DND-41 (cell line): ENCODE results near the gene CDHR2.

Experiments
- ATAC-seq: fragments of 200-7000 bp; cut with Tn5 transposase; 3 replicates; pipeline ENCODE4 v1.9.1; 2021; ENCODE audit warnings: low read depth; ENCODE audit not compliant: insufficient read depth
- DNase-seq: peaks from one replicate; pipeline ENCODE4 v3.0.0-alpha.2; 2020
- H2AFZ ChIP-seq: 2 replicates; pipeline ENCODE4 v1.6.0; 2012; ENCODE audit warnings: low read depth, low read length
- H3K27ac ChIP-seq: 2 replicates; pipeline ENCODE4 v1.5.1; 2012; ENCODE audit warnings: low read length, inconsistent platforms
- H3K27me3 ChIP-seq: fragments of 200-600 bp; sonication (generic); 2 replicates; pipeline ENCODE4 v1.6.0; 2012; ENCODE audit warnings: low read length, mild to moderate bottlenecking, inconsistent platforms; ENCODE audit not compliant: insufficient read depth, poor library complexity
- H3K36me3 ChIP-seq: 2 replicates; pipeline ENCODE4 v1.5.1; 2012; ENCODE audit warnings: low read length, inconsistent platforms; ENCODE audit not compliant: insufficient read depth
- H3K4me1 ChIP-seq: 2 replicates; pipeline ENCODE4 v1.5.1; 2012; ENCODE audit warnings: mild to moderate bottlenecking, low read length; ENCODE audit not compliant: insufficient read depth
- H3K4me2 ChIP-seq: 2 replicates; pipeline ENCODE4 v1.6.0; 2012; ENCODE audit warnings: mild to moderate bottlenecking, moderate library complexity, low read length, inconsistent platforms; ENCODE audit not compliant: insufficient read depth
- H3K4me3 ChIP-seq, 2 experiments: fragments of 200-600 bp in 1 of 2; shearing (Covaris generic) in 1 of 2; 2 replicates each; pipeline ENCODE4 v1.5.1; 2012 to 2016; ENCODE audit warnings: inconsistent platforms in 2 of 2, low read length in 2 of 2, mild to moderate bottlenecking in 2 of 2, low read depth in 1 of 2, moderate library complexity in 1 of 2
- H3K79me2 ChIP-seq: 2 replicates; pipeline ENCODE4 v1.6.0; 2012; ENCODE audit warnings: low read length, inconsistent platforms; ENCODE audit not compliant: insufficient read depth
- H3K9ac ChIP-seq: 2 replicates; pipeline ENCODE4 v1.6.0; 2012; ENCODE audit warnings: low read depth, mild to moderate bottlenecking, inconsistent platforms, low read length, moderate library complexity
- H3K9me3 ChIP-seq: 2 replicates; pipeline ENCODE4 v1.5.1; 2012; ENCODE audit warnings: low read length, moderate library complexity, mild to moderate bottlenecking, inconsistent platforms; ENCODE audit not compliant: insufficient read depth, severe bottlenecking
- H4K20me1 ChIP-seq: 2 replicates; pipeline ENCODE4 v1.6.0; 2012; ENCODE audit warnings: low read length; ENCODE audit not compliant: insufficient read depth
- EZH2 ChIP-seq: IDR thresholded peaks from 3 replicates; pipeline ENCODE4 v1.6.1; 2012; ENCODE audit warnings: borderline replicate concordance, low read depth, mild to moderate bottlenecking, moderate library complexity, low read length, inconsistent platforms; ENCODE audit not compliant: severe bottlenecking
- TF ChIP-seq, protein P1 (sequence below): IDR thresholded peaks from 2 replicates; pipeline ENCODE4 v1.5.1; 2012; ENCODE audit warnings: borderline replicate concordance, low read length, moderate library complexity, mild to moderate bottlenecking; ENCODE audit not compliant: poor library complexity, severe bottlenecking; ENCODE audit errors: extremely low read depth

Gene CDHR2

DNA sequence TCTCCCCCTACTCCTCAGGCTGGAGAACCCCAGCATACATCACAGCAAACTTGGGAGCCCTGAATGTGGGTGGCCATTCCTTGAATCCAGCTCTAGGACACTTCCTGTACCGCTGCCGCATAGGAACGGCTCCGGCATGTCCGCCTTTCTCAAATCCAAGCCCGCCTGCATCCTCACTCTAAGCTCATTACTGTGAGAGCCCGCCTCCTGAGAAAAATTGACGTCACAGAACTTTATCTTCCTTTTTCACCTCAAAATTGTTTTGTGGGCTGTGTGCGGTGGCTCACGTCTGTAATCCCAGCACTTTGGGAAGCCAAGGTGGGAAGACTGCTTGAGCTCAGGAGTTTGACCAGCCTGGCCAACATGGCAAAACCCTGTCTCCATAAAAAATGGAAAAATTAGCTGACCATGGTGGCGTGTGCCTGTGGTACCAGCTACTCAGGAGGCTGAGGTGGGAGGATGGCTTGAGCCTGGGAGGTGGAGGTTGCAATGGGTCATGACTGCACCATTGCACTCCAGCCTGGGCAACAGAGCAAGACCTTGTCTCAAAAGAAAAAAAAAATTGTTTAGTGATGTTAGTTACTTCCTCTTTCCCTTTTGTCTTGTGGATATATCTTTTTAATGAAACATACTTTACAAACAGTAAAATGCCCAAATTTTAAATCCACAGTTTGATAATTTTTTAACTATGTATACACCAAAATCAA lies 34.7 kb upstream of the CDHR2 start:
- Histone ChIP-seq H3K79me2 (no peaks in the 10 kb centered on the region), H3K36me3 (peaks cover 3% of the 10 kb centered on the region), H3K9me3 (no peaks in the 10 kb centered on the region), H4K20me1 (no peaks in the 10 kb centered on the region), H2AFZ (no peak overlapping the region), H3K9ac (no peak overlapping the region), H3K4me1 (no peaks in the 10 kb centered on the region), H3K27ac (no peak overlapping the region), H3K4me2 (no peak overlapping the region), H3K4me3 (no peak overlapping the region), H3K27me3 (no peaks in the 10 kb centered on the region)
- no peak for ATAC-seq
- no peak for TF ChIP-seq EZH2
- TF ChIP-seq, protein P1, sequence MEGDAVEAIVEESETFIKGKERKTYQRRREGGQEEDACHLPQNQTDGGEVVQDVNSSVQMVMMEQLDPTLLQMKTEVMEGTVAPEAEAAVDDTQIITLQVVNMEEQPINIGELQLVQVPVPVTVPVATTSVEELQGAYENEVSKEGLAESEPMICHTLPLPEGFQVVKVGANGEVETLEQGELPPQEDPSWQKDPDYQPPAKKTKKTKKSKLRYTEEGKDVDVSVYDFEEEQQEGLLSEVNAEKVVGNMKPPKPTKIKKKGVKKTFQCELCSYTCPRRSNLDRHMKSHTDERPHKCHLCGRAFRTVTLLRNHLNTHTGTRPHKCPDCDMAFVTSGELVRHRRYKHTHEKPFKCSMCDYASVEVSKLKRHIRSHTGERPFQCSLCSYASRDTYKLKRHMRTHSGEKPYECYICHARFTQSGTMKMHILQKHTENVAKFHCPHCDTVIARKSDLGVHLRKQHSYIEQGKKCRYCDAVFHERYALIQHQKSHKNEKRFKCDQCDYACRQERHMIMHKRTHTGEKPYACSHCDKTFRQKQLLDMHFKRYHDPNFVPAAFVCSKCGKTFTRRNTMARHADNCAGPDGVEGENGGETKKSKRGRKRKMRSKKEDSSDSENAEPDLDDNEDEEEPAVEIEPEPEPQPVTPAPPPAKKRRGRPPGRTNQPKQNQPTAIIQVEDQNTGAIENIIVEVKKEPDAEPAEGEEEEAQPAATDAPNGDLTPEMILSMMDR = no peak
- no peak for DNase-seq

DNA sequence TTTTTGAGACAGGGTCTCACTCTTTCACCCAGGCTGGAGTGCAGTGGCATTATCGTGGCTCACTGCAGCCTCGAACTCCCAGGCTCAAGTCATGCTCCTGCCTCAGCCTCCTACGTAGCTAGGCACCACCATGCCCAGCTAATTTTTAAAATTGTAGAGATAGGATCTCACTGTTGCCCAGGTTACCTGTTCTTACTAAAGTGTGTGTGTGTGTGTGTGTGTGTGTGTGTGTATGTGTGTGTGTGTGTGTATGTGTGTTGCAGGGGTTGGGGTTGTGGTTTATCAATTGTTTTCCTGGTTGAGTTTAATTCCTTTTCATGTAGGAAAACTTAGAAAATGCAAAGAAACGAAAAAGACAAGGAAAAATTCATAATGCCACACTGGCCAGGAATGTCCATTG lies 33.7 kb upstream of the CDHR2 start:
- H3K4me3 ChIP-seq = no peak overlapping the region
- no peak overlapping the region for H2AFZ ChIP-seq
- H3K36me3 ChIP-seq = no peaks in the 10 kb centered on the region
- no peaks in the 10 kb centered on the region for H3K4me1 ChIP-seq
- H3K27ac ChIP-seq = no peak overlapping the region
- TF ChIP-seq EZH2 = no peak
- TF ChIP-seq, protein P1 = no peak
- DNase-seq (no peak), ATAC-seq (no peak)
- no peak overlapping the region for H3K9ac ChIP-seq
- no peak overlapping the region for H3K4me2 ChIP-seq
- no peaks in the 10 kb centered on the region for H3K79me2 ChIP-seq
- H4K20me1 ChIP-seq = no peaks in the 10 kb centered on the region
- no peaks in the 10 kb centered on the region for H3K27me3 ChIP-seq
- H3K9me3 ChIP-seq = no peaks in the 10 kb centered on the region

DNA sequence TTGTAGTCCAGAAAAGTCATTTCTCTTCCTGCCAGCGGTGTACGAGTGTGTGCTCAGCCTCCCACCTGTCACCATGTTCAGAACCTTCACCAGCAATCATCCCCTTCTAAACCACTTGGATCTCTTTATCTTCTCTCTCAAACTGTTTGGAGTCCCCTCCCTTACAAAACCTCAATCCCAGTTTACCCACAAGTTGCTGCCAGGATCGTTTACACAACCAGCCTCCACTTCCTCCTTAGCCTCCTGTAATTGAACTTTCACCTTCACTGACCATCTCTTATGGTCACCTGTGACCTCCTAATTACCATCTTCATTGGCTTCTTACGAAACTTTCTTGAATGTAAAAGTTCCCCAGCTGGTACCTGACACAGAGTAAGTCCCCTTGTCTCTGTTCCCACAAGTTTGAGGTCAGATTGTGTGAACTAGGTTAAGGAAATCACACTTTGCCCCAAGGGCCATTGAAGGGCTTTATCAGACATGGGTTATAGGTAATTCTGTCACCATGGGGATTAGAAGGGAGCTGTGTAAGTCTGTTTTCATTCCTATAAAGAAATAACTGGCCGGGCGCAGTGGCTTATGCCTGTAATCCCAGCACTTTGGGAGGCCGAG lies 32.0 kb upstream of the CDHR2 start:
- Histone ChIP-seq H3K9me3 (no peaks in the 10 kb centered on the region), H3K9ac (no peak overlapping the region), H3K79me2 (no peaks in the 10 kb centered on the region), H3K36me3 (no peaks in the 10 kb centered on the region), H2AFZ (no peak overlapping the region), H3K27me3 (no peaks in the 10 kb centered on the region), H3K27ac (no peak overlapping the region), H3K4me2 (no peak overlapping the region), H4K20me1 (no peaks in the 10 kb centered on the region), H3K4me1 (no peaks in the 10 kb centered on the region), H3K4me3 (no peak overlapping the region)
- DNase-seq (no peak), ATAC-seq (no peak)
- TF ChIP-seq EZH2 = no peak
- TF ChIP-seq, protein P1 = no peak
